HCT116 (cell line): Measurements from ENCODE around the gene SLC25A19. TPM values are rescaled to one million over a fixed set of nuclear protein-coding genes. Genes with fewer than 3 reads are reported as not detected.

ENCODE experiments used
- ATAC-seq: fragments of 200-7000 bp; cut with Tn5 transposase; 2 replicates; pipeline ENCODE4 v1.9.1; 2020; ENCODE audit warnings: mild to moderate bottlenecking, moderate library complexity
- BruUV-seq: library from RNA; stranded (reverse); fragments of 400-500 nt; replicated peaks from 2 replicates; lab custom pipeline; 2021; lab: Mats Ljungman, UMichigan
- CTCF ChIA-PET: fragments of 300-600 bp; sonication (Branson Sonifier 250); formaldehyde crosslinking; loops from one replicate; lab custom pipeline; 2021; ENCODE audit warnings: antibody characterized with exemption; lab: Charles Lee
- POLR2A ChIA-PET: fragments of 300-600, 350-600 bp; sonication (Branson Sonifier 250); formaldehyde crosslinking; loops from one replicate; lab custom pipeline; 2021; ENCODE audit warnings: antibody characterized with exemption; lab: Charles Lee
- RAD21 ChIA-PET, 2 experiments: fragments of 300-600 bp; sonication (Branson Sonifier 250); formaldehyde crosslinking; loops; one replicate each; lab custom pipeline; 2023; ENCODE audit warnings: low total read pairs in 2 of 2; ENCODE audit not compliant: uncharacterized antibody in 2 of 2, unreplicated experiment in 2 of 2, low non-redundant PET in 1 of 2; lab: Charles Lee
- DNase-seq: peaks from one replicate; pipeline ENCODE4 v3.0.0-alpha.2; 2010; ENCODE audit warnings: low read depth, low spot score
- H2AFZ ChIP-seq: fragments of 200-600 bp; shearing (Covaris generic), sonication (generic); 2 replicates; pipeline ENCODE4 v1.6.1; 2017; ENCODE audit warnings: low read depth, mixed run types, mixed read lengths, antibody characterized with exemption, low read length; ENCODE audit not compliant: poor library complexity, severe bottlenecking
- H3K27ac ChIP-seq: 2 replicates; pipeline ENCODE4 v1.5.1; 2012; ENCODE audit warnings: low read depth, low read length
- H3K27me3 ChIP-seq: fragments of 200-600 bp; sonication (generic); 2 replicates; pipeline ENCODE4 v1.6.1; 2016; ENCODE audit warnings: mixed run types, low read length, mixed read lengths; ENCODE audit not compliant: insufficient read depth
- H3K36me3 ChIP-seq, 2 experiments: fragments of 200-500 bp in 1 of 2; fragments of 200-600 bp in 1 of 2; sonication (Bioruptor generic) in 1 of 2; sonication (generic) in 1 of 2; 2 replicates each; pipeline versions ENCODE4 v1.5.1 to v1.6.1; 2014 to 2016; ENCODE audit warnings: low read length in 2 of 2, inconsistent platforms in 1 of 2, mixed read lengths in 1 of 2, mixed run types in 1 of 2; ENCODE audit not compliant: insufficient read depth in 2 of 2, control insufficient read depth in 1 of 2
- H3K4me1 ChIP-seq, 2 experiments: fragments of 200-600 bp in 1 of 2; sonication (generic) in 1 of 2; 2 replicates each; pipeline versions ENCODE4 v1.5.1 to v1.6.1; 2012 to 2017; ENCODE audit warnings: low read length in 2 of 2, inconsistent platforms in 1 of 2, mild to moderate bottlenecking in 1 of 2, mixed read lengths in 1 of 2, mixed run types in 1 of 2, moderate library complexity in 1 of 2; ENCODE audit not compliant: insufficient read depth in 2 of 2, control insufficient read depth in 1 of 2
- H3K4me2 ChIP-seq: fragments of 200-600 bp; sonication (generic); 2 replicates; pipeline ENCODE4 v1.6.1; 2017; ENCODE audit warnings: mixed run types, low read length, mixed read lengths
- H3K4me3 ChIP-seq, 2 experiments: fragments of 200-600 bp in 1 of 2; sonication (generic) in 1 of 2; replicated peaks in 1 of 2; 2 replicates each; pipeline ENCODE4 v1.5.1; 2011 to 2016; ENCODE audit warnings: low read length in 2 of 2, control low read depth in 1 of 2, low read depth in 1 of 2, mild to moderate bottlenecking in 1 of 2, mixed read lengths in 1 of 2, mixed run types in 1 of 2
- H3K79me2 ChIP-seq: fragments of 200-600 bp; sonication (generic); 2 replicates; pipeline ENCODE4 v1.6.1; 2017; ENCODE audit warnings: mild to moderate bottlenecking, mixed run types, low read length, moderate library complexity, mixed read lengths; ENCODE audit not compliant: insufficient read depth
- H3K9ac ChIP-seq: fragments of 200-600 bp; sonication (generic); 2 replicates; pipeline ENCODE4 v1.6.1; 2016; ENCODE audit warnings: low read length, mixed read lengths
- H3K9me2 ChIP-seq: fragments of 200-600 bp; sonication (generic), shearing (Covaris generic); 2 replicates; pipeline ENCODE4 v1.6.1; 2017; ENCODE audit warnings: mixed run types, mild to moderate bottlenecking, moderate library complexity; ENCODE audit not compliant: insufficient read depth
- H3K9me3 ChIP-seq, 2 experiments: fragments of 200-500 bp in 1 of 2; fragments of 200-600 bp in 1 of 2; sonication (Bioruptor generic) in 1 of 2; sonication (generic) in 1 of 2; 2 replicates each; pipeline ENCODE4 v1.6.1; 2014 to 2017; ENCODE audit warnings: low read length in 2 of 2, mixed read lengths in 2 of 2, inconsistent platforms in 1 of 2, low read depth in 1 of 2, mild to moderate bottlenecking in 1 of 2, mixed run types in 1 of 2, moderate library complexity in 1 of 2; ENCODE audit not compliant: control insufficient read depth in 1 of 2, insufficient read depth in 1 of 2
- H4K20me1 ChIP-seq: fragments of 200-600 bp; sonication (generic), shearing (Covaris generic); 2 replicates; pipeline ENCODE4 v1.6.1; 2017; ENCODE audit warnings: mixed run types, mild to moderate bottlenecking, moderate library complexity; ENCODE audit not compliant: insufficient read depth
- CBX3 ChIP-seq: IDR thresholded peaks from 2 replicates; pipeline ENCODE4 v1.6.1; 2012; ENCODE audit warnings: low read depth
- CEBPB ChIP-seq: IDR thresholded peaks from 2 replicates; pipeline ENCODE4 v1.6.1; 2012; ENCODE audit warnings: low read depth
- EGR1 ChIP-seq: IDR thresholded peaks from 2 replicates; pipeline ENCODE4 v1.6.1; 2012; ENCODE audit warnings: low read depth
- ELF1 ChIP-seq: IDR thresholded peaks from 2 replicates; pipeline ENCODE4 v1.6.1; 2012; ENCODE audit warnings: low read depth, borderline replicate concordance
- EZH2 ChIP-seq: fragments of 200-600 bp; sonication (generic); IDR thresholded peaks from 2 replicates; pipeline ENCODE4 v1.6.1; 2017; ENCODE audit warnings: antibody characterized with exemption, mixed run types
- FOSL1 ChIP-seq: IDR thresholded peaks from 2 replicates; pipeline ENCODE4 v1.6.1; 2012; ENCODE audit warnings: low read depth
- JUND ChIP-seq: IDR thresholded peaks from 2 replicates; pipeline ENCODE4 v1.6.1; 2012
- MAX ChIP-seq: IDR thresholded peaks from 2 replicates; pipeline ENCODE4 v1.6.1; 2012
- POLR2A ChIP-seq: IDR thresholded peaks from 2 replicates; pipeline ENCODE4 v1.7.0; 2011; ENCODE audit warnings: borderline replicate concordance; ENCODE audit not compliant: insufficient read depth, insufficient read length; ENCODE audit errors: extremely low read depth
- POLR2AphosphoS5 ChIP-seq: IDR thresholded peaks from 2 replicates; pipeline ENCODE4 v1.6.1; 2011; ENCODE audit warnings: mild to moderate bottlenecking, low read depth, low read length, moderate library complexity
- RAD21 ChIP-seq: IDR thresholded peaks from 2 replicates; pipeline ENCODE4 v1.6.1; 2012; ENCODE audit warnings: low read depth, mild to moderate bottlenecking
- REST ChIP-seq: IDR thresholded peaks from 2 replicates; pipeline ENCODE4 v1.6.1; 2012; ENCODE audit warnings: low read depth
- SIN3A ChIP-seq: IDR thresholded peaks from 2 replicates; pipeline ENCODE4 v1.6.1; 2012; ENCODE audit warnings: low read depth
- SRF ChIP-seq: IDR thresholded peaks from 2 replicates; pipeline ENCODE4 v1.6.1; 2012; ENCODE audit warnings: low read depth
- TCF7L2 ChIP-seq: IDR thresholded peaks from 2 replicates; pipeline ENCODE4 v1.7.0; 2011; ENCODE audit warnings: borderline replicate concordance, inconsistent platforms; ENCODE audit not compliant: insufficient read depth, insufficient read length; ENCODE audit errors: extremely low read depth
- YY1 ChIP-seq: IDR thresholded peaks from 2 replicates; pipeline ENCODE4 v1.6.1; 2011; ENCODE audit warnings: low read length, low read depth, moderate library complexity, mild to moderate bottlenecking; ENCODE audit not compliant: insufficient replicate concordance; ENCODE audit errors: extremely low read depth
- ZBTB33 ChIP-seq: IDR thresholded peaks from 2 replicates; pipeline ENCODE4 v1.6.1; 2011; ENCODE audit warnings: mild to moderate bottlenecking, low read length, moderate library complexity; ENCODE audit not compliant: insufficient replicate concordance; ENCODE audit errors: extremely low read depth
- ZNF274 ChIP-seq: fragments of 200-500 bp; sonication (Bioruptor generic); IDR thresholded peaks from 2 replicates; pipeline ENCODE4 v1.6.1; 2014; ENCODE audit warnings: mild to moderate bottlenecking, low read depth, low read length, inconsistent platforms
- intact Hi-C: fragments of 100-400 bp; cut with micrococcal nuclease; formaldehyde crosslinking; loops from 2 replicates; pipeline ENCODE4 v1.10.0; 2022
- total RNA-seq: library from RNA; stranded (reverse); gene quantifications from one replicate; pipeline ENCODE4 v1.2.1, GENCODE V29; 2021; ENCODE audit not compliant: unreplicated experiment
- TF ChIP-seq, protein P1 (sequence below): IDR thresholded peaks from 2 replicates; pipeline ENCODE4 v1.6.1; 2012

The SLC25A19 gene
- total RNA-seq, 1 experiment from 2014 or later, result 38.7 TPM

- no peaks in the 10 kb centered on the region for H3K9me2 ChIP-seq
- H3K4me3 ChIP-seq, result no peak overlapping the region
- H3K4me2 ChIP-seq, result no peak overlapping the region
- POLR2A ChIA-PET, result interaction anchor here (1.9 kb wide), 1 partner anchor 12 kb away, joined by 11 read pairs; the partner anchor contains the start of gene SLC25A19
- no TSS peak for BruUV-seq
- DNase-seq (no peak), ATAC-seq (no peak)
- H3K9me3 ChIP-seq, result no peaks in the 10 kb centered on the region
- TF ChIP-seq SRF (no peak), ZNF274 (no peak), ZBTB33 (no peak), POLR2AphosphoS5 (no peak), SIN3A (no peak), ELF1 (no peak), YY1 (no peak), RAD21 (no peak), CBX3 (no peak), POLR2A (no peak), MAX (no peak), EZH2 (no peak), TCF7L2 (no peak), JUND (no peak), CEBPB (no peak), EGR1 (no peak), FOSL1 (no peak), REST (no peak)
- TF ChIP-seq, protein P1, sequence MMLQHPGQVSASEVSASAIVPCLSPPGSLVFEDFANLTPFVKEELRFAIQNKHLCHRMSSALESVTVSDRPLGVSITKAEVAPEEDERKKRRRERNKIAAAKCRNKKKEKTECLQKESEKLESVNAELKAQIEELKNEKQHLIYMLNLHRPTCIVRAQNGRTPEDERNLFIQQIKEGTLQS, result no peak
- TF ChIP-seq, all 23 proteins: peak for 0
- Histone ChIP-seq H3K27ac (no peak overlapping the region), H3K9ac (no peak overlapping the region), H3K4me1 (no peaks in the 10 kb centered on the region), H4K20me1 (no peaks in the 10 kb centered on the region), H3K36me3 (no peaks in the 10 kb centered on the region), H3K79me2 (no peaks in the 10 kb centered on the region), H2AFZ (no peak overlapping the region), H3K27me3 (no peaks in the 10 kb centered on the region)
- CTCF ChIA-PET, result no interaction called here
- intact Hi-C loops, result no loop called here
- RAD21 ChIA-PET, result no interaction called here
These were observed 11.8 kb upstream of the SLC25A19 start for GRCh38 chr17:75301049-75301448.
